Fibroblast of lung (primary cell): Measurements from ENCODE around the gene CALN1. TPM values are rescaled to one million over a fixed set of nuclear protein-coding genes. Genes with fewer than 3 reads are reported as not detected.

Experiments
- DNase-seq, 2 donors: peaks; one replicate each; pipeline versions ENCODE4 v3.0.0 to v3.0.0-alpha.2; 2010; ENCODE audit warnings: low read depth in 2 of 2
- H2AFZ ChIP-seq: 2 replicates; pipeline ENCODE4 v1.5.1; 2012; ENCODE audit warnings: low read length, control low read depth, inconsistent platforms
- H3K27ac ChIP-seq: 2 replicates; pipeline ENCODE4 v1.5.1; 2011; ENCODE audit warnings: low read length, control low read depth; ENCODE audit not compliant: insufficient read depth
- H3K27me3 ChIP-seq: 2 replicates; pipeline ENCODE4 v1.5.1; 2011; ENCODE audit warnings: mild to moderate bottlenecking, low read length; ENCODE audit not compliant: control insufficient read depth, insufficient read depth
- H3K36me3 ChIP-seq: 2 replicates; pipeline ENCODE4 v1.5.1; 2011; ENCODE audit warnings: low read length; ENCODE audit not compliant: control insufficient read depth, insufficient read depth
- H3K4me1 ChIP-seq: 2 replicates; pipeline ENCODE4 v1.5.1; 2011; ENCODE audit warnings: low read length; ENCODE audit not compliant: control insufficient read depth, insufficient read depth; ENCODE audit errors: extremely low read depth
- H3K4me2 ChIP-seq: 2 replicates; pipeline ENCODE4 v1.5.1; 2011; ENCODE audit warnings: low read length, control low read depth; ENCODE audit not compliant: insufficient read depth; ENCODE audit errors: extremely low read depth
- H3K4me3 ChIP-seq, 4 experiments: fragments of 200-600 bp in 1 of 4; sonication (generic) in 1 of 4; replicated peaks in 1 of 4; 2 replicates each; pipeline ENCODE4 v1.5.1; 2011 to 2016; ENCODE audit warnings: low read length in 4 of 4, low read depth in 3 of 4, mild to moderate bottlenecking in 3 of 4, control low read depth in 2 of 4, inconsistent platforms in 1 of 4, mixed read lengths in 1 of 4; ENCODE audit not compliant: insufficient read depth in 1 of 4; ENCODE audit errors: control extremely low read depth in 1 of 4
- H3K79me2 ChIP-seq: 2 replicates; pipeline ENCODE4 v1.5.1; 2012; ENCODE audit warnings: mild to moderate bottlenecking, low read length, inconsistent platforms; ENCODE audit not compliant: control insufficient read depth, insufficient read depth
- H3K9ac ChIP-seq: 2 replicates; pipeline ENCODE4 v1.5.1; 2011; ENCODE audit warnings: mild to moderate bottlenecking, low read length, control low read depth; ENCODE audit not compliant: insufficient read depth
- H3K9me3 ChIP-seq: 2 replicates; pipeline ENCODE4 v1.5.1; 2012; ENCODE audit warnings: low read depth, low read length; ENCODE audit not compliant: control insufficient read depth, insufficient read depth
- H4K20me1 ChIP-seq: 2 replicates; pipeline ENCODE4 v1.5.1; 2011; ENCODE audit warnings: low read length; ENCODE audit not compliant: control insufficient read depth, insufficient read depth; ENCODE audit errors: extremely low read depth
- CTCF ChIP-seq, 2 donors: IDR thresholded peaks in 1 of 2; conservative IDR thresholded peaks in 1 of 2; 1 replicate in 1 of 2; 2 replicates in 1 of 2; pipeline ENCODE4 v1.5.1; 2011 to 2012; ENCODE audit warnings: low read length in 2 of 2, control low read depth in 1 of 2, inconsistent platforms in 1 of 2, low read depth in 1 of 2, mild to moderate bottlenecking in 1 of 2
- EZH2 ChIP-seq: IDR thresholded peaks from 2 replicates; pipeline ENCODE4 v1.5.1; 2012; ENCODE audit warnings: low read length, control low read depth, mild to moderate bottlenecking; ENCODE audit errors: missing control alignments
- polyA plus RNA-seq, 2 donors: library from polyadenylated mRNA; depleted of rRNA in 1 of 2; stranded (reverse) in 1 of 2; unstranded in 1 of 2; fragments of >200 nt; gene quantifications; 2 replicates each; pipeline ENCODE4 v1.2.1, GENCODE V29; 2011 to 2012; ENCODE audit warnings: missing spikeins in 1 of 2
- total RNA-seq: library from RNA; depleted of rRNA; stranded (reverse); fragments of >200 nt; gene quantifications from 2 replicates; pipeline ENCODE4 v1.2.1, GENCODE V29; 2014

CALN1 gene
- total and polyA plus RNA-seq, 2 donors (not counting 1 experiment from before 2014, with no cell fraction given) = not detected

- Histone ChIP-seq H3K4me1 (no peaks in the 10 kb centered on the region), H3K4me3 (no peak overlapping the region), H4K20me1 (no peaks in the 10 kb centered on the region), H2AFZ (no peak overlapping the region), H3K27ac (no peak overlapping the region), H3K79me2 (no peaks in the 10 kb centered on the region), H3K27me3 (no peaks in the 10 kb centered on the region), H3K9ac (no peak overlapping the region), H3K4me2 (no peak overlapping the region), H3K36me3 (no peaks in the 10 kb centered on the region), H3K9me3 (no peaks in the 10 kb centered on the region)
- TF ChIP-seq EZH2 (no peak), CTCF (conservative IDR thresholded peaks at IDR 0.05 in 1 of 2, IDR thresholded peaks at IDR 0.05 in 1 of 2; ENCODE audit: low read depth in 1 of 2, low read length in 2 of 2) (no peak)
- DNase-seq = no peak
Measured at GRCh38 chr7:71753956-71754664, 658.0 kb downstream of the CALN1 start.

GRCh38 chr7:71753236-71753635 lies 658.9 kb downstream of the CALN1 start:
- Histone ChIP-seq H3K4me2 (no peak overlapping the region), H3K9me3 (no peaks in the 10 kb centered on the region), H4K20me1 (no peaks in the 10 kb centered on the region), H3K27me3 (no peaks in the 10 kb centered on the region), H3K79me2 (no peaks in the 10 kb centered on the region), H3K36me3 (no peaks in the 10 kb centered on the region), H3K27ac (no peak overlapping the region), H2AFZ (no peak overlapping the region), H3K4me1 (no peaks in the 10 kb centered on the region), H3K4me3 (no peak overlapping the region), H3K9ac (no peak overlapping the region)
- TF ChIP-seq CTCF (conservative IDR thresholded peaks at IDR 0.05 in 1 of 2, IDR thresholded peaks at IDR 0.05 in 1 of 2; ENCODE audit: low read depth in 1 of 2, low read length in 2 of 2) = no peak
- TF ChIP-seq EZH2 = no peak
- DNase-seq = no peak

- no peak overlapping the region for H3K4me3 ChIP-seq
- no peak for TF ChIP-seq EZH2
- TF ChIP-seq CTCF (conservative IDR thresholded peaks at IDR 0.05 in 1 of 2, IDR thresholded peaks at IDR 0.05 in 1 of 2; ENCODE audit: low read depth in 1 of 2, low read length in 2 of 2) = peak; percentile 39 to 43
- H3K79me2 ChIP-seq = no peaks in the 10 kb centered on the region
- no peak overlapping the region for H3K9ac ChIP-seq
- no peak overlapping the region for H2AFZ ChIP-seq
- no peak overlapping the region for H3K27ac ChIP-seq
- H3K27me3 ChIP-seq = no peaks in the 10 kb centered on the region
- H3K36me3 ChIP-seq = no peaks in the 10 kb centered on the region
- no peaks in the 10 kb centered on the region for H4K20me1 ChIP-seq
- no peaks in the 10 kb centered on the region for H3K9me3 ChIP-seq
- no peak overlapping the region for H3K4me2 ChIP-seq
- peak in 1 of 2 donors; percentile 5 for DNase-seq
- H3K4me1 ChIP-seq = no peaks in the 10 kb centered on the region
Measured at GRCh38 chr7:71752171-71752935, 659.8 kb downstream of the CALN1 start.
